Activated CD8-positive, alpha-beta memory T cell treated with anti-CD3 and anti-CD28 coated beads for 36 hours (primary cell): Measurements from ENCODE around the gene NKTR. TPM values are rescaled to one million over a fixed set of nuclear protein-coding genes. Genes with fewer than 3 reads are reported as not detected.

Experiments used
- CTCF ChIA-PET: fragments of 350-600 bp; sonication (Branson Sonifier 250); formaldehyde crosslinking; loops from one replicate; lab custom pipeline; 2021; ENCODE audit warnings: antibody characterized with exemption; lab: Charles Lee
- POLR2A ChIA-PET: fragments of 350-600 bp; sonication (Branson Sonifier 250); formaldehyde crosslinking; loops from one replicate; lab custom pipeline; 2021; ENCODE audit warnings: antibody characterized with exemption; lab: Charles Lee
- total RNA-seq, 2 experiments: library from RNA; stranded (reverse); gene quantifications; one replicate each; pipeline ENCODE4 v1.2.3, GENCODE V29; 2021

NKTR gene
- total RNA-seq, 2 experiments from 2014 or later = 46.8 to 51.4 TPM

DNA sequence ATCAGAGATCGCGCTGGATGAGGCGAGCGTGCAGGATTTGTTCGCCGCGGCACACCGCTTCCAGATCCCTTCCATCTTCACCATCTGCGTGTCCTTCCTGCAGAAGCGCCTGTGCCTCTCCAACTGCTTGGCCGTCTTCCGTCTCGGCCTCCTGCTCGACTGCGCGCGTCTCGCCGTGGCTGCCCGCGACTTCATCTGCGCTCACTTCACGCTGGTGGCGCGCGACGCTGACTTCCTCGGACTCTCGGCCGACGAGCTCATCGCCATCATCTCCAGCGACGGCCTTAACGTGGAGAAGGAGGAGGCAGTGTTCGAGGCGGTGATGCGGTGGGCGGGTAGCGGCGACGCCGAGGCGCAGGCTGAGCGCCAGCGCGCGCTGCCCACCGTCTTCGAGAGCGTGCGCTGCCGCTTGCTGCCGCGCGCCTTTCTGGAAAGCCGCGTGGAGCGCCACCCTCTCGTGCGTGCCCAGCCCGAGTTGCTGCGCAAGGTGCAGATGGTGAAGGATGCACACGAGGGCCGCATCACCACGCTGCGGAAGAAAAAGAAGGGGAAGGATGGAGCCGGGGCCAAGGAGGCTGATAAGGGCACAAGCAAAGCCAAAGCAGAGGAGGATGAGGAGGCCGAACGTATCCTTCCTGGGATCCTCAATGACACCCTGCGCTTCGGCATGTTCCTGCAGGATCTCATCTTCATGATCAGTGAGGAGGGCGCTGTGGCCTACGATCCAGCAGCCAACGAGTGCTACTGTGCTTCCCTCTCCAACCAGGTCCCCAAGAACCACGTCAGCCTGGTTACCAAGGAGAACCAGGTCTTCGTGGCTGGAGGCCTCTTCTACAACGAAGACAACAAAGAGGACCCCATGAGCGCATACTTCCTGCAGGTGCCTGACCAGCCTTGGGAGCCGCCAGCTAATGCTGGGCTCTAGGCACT, 85.7 kb downstream of the NKTR start:
- ChIA-PET POLR2A (no interaction called here), CTCF (no interaction called here)

DNA sequence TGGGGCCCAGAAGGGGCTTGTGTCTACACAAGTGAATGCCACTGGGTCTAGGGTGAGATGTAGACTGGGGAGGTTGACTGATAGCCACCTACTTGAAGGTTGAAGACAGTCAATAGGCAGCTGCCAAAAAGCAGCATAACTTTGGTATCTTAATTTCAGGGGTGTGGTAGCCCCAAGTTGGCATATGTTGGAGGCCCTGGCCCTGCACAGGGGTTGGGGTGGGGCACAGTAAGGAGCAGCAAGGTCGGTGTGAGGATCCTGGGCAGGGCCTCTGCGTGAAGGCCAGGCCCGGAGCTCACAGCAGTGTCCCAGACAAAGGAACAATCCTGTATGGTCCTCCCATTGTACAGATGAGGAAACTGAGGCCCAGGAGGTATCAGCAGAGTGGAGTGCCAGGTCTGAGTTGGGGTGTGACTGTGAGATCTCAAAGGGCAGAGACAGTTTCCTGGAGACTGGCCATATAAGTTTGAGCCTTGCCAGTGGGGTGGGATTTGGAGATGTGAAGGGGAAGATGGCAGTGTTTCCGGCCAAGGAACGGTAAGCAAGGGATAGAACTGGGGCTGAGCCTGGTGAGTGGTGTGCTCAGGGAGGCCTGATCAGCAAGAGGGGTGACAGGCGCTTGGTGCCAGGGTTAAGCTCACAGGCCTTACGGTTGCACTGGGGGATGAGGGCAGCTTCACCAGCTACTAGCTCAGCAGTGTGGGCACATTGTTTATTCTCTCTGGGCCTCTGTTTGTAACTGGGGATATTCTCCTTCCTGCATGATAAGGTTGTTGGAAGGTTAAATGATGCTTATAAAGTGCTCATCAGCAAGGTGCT, 86.6 kb downstream of the NKTR start:
- ChIA-PET POLR2A (no interaction called here), CTCF (no interaction called here)

DNA sequence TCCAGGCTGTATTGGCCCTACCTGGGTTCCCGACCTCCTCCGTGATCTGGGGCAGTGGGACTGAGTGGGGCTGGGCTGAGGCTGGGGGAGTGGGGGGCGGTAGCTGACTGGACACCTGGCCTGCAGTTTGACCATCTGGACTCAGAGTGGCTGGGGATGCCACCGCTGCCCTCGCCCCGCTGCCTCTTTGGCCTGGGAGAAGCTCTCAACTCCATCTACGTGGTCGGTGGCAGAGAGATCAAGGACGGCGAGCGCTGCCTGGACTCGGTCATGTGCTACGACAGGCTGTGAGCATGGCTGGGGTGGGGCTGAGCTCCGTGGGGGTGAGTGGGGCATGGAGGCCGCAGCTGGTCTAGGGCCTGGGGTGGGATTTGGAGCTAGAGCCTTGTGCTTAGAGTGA, 87.5 kb downstream of the NKTR start:
- ChIA-PET CTCF (no interaction called here), POLR2A (no interaction called here)

DNA sequence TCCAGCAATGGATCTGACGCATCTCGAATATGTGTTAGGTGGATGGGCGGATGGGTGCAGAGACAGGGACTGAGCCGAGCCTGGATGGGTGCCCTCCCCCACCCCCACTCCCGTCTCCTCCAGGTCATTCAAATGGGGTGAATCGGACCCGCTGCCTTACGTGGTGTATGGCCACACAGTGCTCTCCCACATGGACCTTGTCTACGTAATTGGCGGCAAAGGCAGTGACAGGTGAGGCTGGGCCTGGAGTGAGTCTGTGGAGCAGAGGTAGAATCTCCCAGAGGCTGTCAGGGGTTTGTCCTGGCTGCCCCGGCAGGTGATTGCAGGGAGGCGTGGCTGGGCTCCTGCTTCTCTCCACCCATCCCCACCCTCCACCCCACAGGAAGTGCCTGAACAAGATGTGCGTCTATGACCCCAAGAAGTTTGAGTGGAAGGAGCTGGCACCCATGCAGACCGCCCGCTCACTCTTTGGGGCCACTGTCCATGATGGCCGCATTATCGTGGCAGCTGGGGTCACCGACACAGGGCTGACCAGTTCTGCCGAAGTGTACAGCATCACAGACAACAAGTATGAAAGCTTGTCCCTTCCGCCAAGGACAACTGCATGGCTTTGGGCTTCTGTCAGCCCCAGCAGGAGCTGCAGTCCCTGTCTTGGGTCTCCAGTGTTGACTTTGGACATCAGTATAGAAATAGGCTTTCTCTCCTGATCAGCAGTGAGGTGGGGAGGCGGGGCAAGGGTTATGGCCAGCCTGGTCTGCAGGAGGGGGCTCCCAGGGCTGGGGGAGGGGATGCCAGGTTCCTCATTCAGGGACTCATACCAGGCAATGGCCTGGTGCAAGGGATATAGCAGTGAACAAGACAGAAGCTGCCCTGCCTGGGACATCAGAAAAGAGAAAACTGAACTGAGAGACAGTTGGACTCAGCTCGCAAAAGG, 88.3 kb downstream of the NKTR start:
- ChIA-PET CTCF (interaction anchor here (0.9 kb wide), 1 partner anchor 10 kb away, joined by 3 read pairs; no protein-coding TSS in a partner anchor), POLR2A (no interaction called here)

DNA sequence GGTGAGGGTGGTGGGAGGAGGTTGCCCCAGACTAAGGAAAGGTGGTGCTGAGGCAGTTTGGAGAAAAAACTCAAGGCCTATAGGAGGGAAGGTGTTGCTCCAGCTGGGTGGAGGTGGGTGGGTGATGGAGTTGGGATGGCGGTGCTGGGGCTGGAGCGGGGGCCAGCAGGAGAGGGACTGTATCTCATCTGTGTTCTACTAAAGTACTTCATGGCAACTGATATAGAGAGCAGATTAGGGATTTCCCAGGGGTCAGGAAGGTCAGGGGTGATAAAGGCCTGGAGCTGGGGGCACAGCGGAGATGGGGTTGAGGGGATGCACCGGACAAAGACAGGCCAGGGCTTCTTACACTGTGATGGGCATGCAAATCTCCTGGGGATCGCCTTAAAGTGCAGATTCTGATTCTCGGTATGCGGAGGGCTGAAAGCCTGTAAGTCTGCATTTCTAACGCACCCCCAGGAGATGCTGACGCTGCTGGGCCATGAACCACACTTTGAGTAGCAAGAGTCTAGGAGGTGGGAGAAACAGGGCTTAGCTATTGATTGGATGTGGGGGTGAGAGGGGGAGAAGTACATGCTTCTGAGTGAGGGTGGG, 89.0 kb downstream of the NKTR start:
- ChIA-PET CTCF (interaction anchor here (0.9 kb wide), 1 partner anchor 10 kb away, joined by 3 read pairs; no protein-coding TSS in a partner anchor), POLR2A (no interaction called here)

DNA sequence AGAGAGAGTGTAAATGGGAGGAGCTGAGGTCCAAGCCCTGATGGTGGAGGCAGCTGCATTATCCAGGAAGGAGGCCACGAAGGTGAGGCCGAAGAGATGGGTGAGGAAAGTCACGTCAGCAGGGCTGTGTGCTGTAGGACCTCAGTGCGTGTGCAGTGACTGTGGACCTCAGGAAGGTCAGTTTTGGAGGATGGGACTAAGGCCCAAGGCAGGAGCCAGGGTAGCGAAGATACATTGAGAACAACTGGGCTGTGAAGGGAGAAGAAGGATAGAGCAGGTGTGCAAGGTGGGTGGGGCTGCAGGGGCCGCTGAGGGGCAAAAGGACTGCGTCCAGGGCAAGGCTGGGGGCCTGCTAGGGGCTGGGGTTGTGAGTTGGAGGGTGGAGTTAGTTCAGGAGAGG, 89.7 kb downstream of the NKTR start:
- CTCF ChIA-PET = no interaction called here

DNA sequence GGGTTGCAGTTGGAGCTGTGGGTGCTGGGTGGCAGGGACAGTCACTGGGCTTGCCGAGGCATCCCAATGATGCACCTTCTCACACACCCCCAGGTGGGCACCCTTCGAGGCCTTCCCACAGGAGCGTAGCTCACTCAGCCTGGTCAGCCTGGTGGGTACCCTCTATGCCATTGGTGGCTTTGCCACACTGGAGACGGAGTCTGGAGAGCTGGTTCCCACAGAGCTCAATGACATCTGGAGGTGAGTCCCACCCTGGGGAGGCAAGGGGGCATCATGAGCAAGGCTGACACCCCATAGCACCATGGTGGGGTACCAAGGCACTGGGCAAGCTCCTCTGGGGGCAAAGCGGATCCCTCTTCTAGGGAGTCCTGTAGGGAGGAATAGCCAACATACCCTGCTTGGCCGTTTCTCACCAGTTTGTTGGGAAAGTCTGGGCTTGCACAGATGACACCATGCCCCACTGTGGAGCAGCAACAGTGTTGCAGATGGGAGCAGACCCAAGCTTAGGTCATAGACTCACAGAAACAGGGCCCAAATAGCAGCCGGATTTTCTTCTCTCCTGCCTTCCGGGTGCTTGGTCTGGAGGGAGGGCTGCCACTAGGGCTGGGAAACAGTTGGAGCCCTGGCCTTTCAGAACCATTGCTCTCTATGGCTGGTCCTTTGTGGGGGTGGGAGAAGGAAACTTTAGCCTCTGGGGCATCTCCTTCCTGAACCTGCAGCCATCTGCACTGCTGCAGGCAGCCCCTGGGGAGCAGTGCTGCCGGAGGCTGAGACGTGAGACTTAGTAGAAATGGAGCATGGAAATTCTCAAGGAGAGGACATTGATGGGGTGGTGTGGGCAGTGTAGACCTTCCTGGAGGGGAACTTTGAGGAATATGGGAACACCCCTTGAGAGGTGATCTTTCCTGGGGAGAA, 90.5 kb downstream of the NKTR start:
- POLR2A ChIA-PET = no interaction called here
- CTCF ChIA-PET = no interaction called here

More for the DNA sequence above, 89.7 kb downstream of the NKTR start:
- POLR2A ChIA-PET = interaction anchor here (0.5 kb wide), 1 partner anchor 20 kb away, joined by 4 read pairs; no protein-coding TSS in a partner anchor

DNA sequence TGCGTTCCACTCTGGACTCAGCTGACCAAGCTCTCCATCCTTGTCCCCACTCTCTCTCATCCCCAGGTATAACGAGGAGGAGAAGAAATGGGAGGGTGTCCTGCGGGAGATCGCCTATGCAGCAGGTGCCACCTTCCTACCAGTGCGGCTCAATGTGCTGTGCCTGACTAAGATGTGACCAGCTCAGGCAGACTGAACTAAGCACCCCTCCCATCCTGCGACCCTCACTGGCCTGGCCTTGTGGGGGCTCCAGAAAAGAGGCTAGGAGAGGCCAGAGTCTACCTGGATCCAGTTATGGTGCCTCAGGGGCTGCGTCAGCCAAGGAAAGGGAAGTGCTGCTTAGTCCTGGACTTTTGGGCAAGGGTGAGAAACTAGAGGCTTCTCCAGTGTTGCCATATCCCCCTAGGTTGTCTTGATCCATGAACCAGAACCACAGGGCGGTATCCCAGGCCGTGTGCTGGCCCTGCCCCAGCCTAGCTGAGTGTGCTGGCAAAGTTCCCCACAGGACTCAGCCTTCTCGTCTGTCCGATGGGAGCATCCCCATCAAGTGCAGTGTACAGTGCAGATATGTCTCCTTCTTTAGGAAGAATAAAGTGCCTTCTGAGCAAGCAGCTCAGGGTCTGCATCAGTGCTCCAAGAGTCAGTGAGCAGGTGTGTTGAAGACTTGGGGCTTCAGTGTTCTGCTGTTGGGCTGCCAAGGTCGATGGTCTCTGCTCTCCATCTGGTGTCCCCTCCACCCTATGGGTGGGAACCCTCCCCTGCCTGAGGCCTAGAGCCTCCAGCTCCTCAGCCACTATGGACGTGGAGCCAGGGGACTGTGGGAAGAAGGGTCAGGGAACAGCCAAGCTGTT, 91.6 kb downstream of the NKTR start:
- ChIA-PET POLR2A (no interaction called here), CTCF (no interaction called here)

DNA sequence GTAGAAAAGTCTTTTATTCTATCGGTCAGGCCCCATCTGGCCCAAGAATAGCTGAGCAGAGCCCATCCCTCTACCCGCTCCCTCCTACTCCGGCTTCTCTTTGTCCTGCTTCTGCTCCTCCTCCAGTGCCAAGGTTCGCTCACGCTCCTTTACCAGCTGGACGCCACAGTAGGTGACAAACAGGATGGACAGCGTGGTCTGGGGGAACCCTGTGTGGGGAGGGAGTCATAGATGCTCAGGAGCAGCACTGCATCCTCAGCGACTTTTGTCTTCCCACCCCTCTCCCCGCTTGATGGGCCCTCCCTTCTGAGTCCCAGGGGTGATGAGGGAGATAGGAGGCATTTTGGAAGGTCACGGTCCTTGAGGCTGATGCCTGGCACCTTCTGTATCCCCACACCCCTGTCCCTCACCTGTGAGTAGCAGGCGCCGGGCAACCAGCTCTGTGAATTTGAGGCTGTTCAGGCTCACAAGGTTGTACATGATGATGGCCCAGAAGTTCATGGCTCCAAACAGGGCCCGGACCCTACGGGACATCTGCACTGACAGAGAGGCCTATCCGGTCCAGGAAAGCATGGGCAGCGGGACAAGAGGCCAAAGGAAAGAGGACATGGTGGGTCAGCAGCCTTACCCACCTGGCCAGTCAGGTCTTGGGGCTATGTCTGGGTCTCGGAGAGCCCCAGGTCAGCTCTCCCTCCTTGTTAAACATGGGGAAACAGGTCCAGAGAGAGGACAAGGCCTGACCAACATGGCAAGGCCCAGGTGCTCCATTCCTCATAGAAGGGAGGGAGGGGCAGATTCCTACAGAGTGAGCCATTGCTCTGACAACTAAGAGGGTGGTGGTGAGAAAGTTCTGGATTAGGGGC, 92.4 kb downstream of the NKTR start:
- ChIA-PET CTCF (no interaction called here), POLR2A (no interaction called here)

DNA sequence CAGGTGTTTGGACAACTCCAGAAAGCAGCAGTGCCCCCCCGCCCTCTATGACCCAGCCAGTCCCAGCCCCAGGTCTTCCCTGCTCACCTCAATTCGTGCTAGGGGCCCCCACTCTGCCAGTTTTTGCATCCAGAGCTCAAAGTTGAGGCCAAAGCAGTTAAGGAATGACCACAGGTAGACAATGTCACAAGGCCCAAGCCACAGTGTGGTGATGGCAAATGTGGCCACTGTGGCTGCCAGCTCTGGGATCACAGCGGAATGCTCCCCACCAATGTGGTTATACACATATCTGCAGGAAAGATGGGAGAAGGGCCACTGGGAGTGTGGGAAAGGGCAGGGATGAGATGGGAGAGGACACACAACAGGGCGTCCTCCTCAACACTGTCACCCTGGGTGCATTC, 93.0 kb downstream of the NKTR start:
- ChIA-PET CTCF (no interaction called here), POLR2A (no interaction called here)

DNA sequence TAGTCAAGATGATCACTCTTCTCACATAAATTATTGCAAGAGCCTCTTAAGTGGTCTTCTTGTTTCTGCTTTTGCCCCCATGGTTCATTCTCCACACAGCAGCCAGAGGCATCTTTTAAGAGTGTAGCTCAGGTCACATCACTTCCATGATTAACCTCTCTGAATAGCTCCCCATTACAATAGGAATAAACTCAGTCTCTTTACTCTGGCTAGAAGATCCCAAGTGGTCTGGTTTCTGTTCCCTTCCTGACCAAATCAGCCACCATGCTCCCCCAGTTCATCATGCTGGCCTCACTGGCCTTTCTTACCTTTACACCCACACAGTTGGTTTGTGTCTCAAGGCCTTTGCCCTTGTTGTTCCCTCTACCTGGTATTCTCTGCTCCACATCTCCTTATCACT, 93.9 kb downstream of the NKTR start:
- ChIA-PET POLR2A (no interaction called here), CTCF (no interaction called here)

DNA sequence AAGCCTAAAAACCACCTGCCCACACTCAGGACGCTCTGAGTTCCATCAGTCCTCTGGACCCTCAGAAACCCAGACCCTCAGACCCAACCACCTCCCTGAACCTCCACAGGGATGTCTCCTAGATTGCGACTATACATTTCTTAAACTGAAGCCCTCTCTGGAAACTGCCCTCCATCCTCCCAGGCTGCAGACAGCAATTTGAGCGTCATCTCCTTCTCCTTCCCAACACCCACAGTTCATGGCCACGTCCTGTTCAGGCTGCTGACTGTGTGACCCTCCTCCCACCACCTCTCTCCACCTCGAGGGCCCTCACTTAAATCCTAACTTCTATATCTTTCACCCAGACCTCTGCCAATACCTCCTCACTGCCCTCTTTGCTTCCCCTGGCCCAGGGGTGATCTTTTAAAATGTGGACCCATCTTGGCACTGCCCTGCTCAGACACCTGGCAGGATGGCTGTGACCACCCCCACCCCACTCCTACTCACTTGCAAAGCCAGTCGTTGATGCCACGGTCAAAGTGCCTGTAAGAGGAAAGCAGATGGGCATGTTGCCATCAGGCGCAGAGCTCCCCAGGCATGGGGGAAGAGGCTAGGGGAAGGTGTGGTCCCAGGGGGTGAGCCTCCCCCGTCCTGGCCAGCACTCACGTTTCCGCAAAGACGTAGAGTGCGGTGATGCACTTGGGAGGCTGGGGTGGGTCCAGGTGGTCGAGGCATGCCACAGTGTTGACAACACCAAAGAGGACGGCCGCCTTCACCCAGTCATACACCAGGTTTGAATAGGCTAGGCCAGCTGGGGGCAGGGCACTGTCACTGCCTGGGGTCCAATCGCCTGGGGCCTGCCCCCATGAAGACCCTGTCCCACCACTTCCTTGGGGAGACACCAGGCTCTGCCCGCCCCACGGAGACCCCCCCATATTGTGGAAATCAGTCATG, 96.1 kb downstream of the NKTR start:
- ChIA-PET POLR2A (no interaction called here), CTCF (no interaction called here)

DNA sequence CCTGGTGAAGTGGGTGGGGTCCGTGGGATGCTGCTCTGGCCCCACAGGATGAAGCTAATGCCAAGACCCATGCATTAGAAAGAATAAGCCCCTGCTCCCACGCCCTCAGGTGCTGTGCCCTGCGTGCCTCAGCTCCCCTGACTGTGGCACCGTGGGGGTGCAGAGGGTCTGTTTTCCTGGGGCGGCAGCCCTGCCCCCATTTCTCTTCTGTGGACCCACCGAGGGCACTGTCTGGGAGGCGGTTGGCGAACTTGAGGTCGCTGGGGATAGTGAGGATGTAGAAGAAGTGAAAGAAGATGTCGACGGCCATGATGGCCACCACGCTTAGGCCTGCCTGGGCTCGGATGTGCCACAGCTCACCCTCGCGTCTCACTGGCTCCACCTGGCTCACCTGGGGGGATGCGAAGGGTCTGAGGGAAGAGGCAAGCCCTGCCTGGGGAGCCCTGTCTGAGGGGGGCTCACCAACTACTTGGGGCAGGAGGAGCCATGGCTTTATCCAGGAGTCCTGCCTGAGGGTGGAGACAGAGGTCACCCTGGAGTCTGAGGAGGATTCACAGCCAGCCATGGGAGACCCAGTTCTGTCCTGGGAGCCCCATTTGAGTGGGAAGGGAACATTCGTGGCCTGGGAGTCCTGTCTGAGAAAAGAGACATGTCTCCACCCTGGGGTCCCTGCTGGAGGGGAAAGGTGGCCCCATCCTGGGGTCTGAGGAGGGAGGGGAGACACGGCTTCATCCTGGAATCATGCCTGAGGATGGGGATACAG, 97.0 kb downstream of the NKTR start:
- ChIA-PET POLR2A (no interaction called here), CTCF (no interaction called here)
